C4-2B (cell line): ENCODE measurements around the gene EFTUD2.

Source experiments
- CTCF ChIP-seq: fragments of 450-650 bp; conservative IDR thresholded peaks from 2 replicates; pipeline ENCODE4 v1.5.1; 2017; ENCODE audit warnings: mild to moderate bottlenecking
- ZFX ChIP-seq: fragments of 450-650 bp; IDR thresholded peaks from 2 replicates; pipeline ENCODE4 v1.6.1; 2017

GRCh38 chr17:44928136-44928535 is 28.9 kb upstream of the EFTUD2 start:
- TF ChIP-seq CTCF = no peak
- no peak for TF ChIP-seq ZFX
